Heart left ventricle (tissue), 16 donors: ENCODE results near the gene HK2. TPM values are rescaled to one million over a fixed set of nuclear protein-coding genes. Genes with fewer than 3 reads are reported as not detected.

Source experiments
- ATAC-seq, 4 donors: fragments of 200-7000 bp; cut with Tn5 transposase; one replicate each; pipeline ENCODE4 v1.9.1; 2020 to 2022; ENCODE audit warnings: moderate library complexity in 4 of 4, mild to moderate bottlenecking in 3 of 4, moderate number of reproducible peaks in 1 of 4
- DNase-seq, 5 donors: peaks; one replicate each; pipeline ENCODE4 v3.0.0-alpha.2; 2020
- H3K27ac ChIP-seq, 12 donors: fragments of 200-600 bp; sonication (generic) in 4 of 12; one replicate each; pipeline versions ENCODE4 v1.5.0 to v1.8.0; 2016 to 2022; ENCODE audit warnings: mild to moderate bottlenecking in 2 of 12
- H3K27me3 ChIP-seq, 9 donors: fragments of 200-600 bp; sonication (generic) in 2 of 9; one replicate each; pipeline versions ENCODE4 v1.5.1 to v1.8.0; 2016 to 2022; ENCODE audit warnings: mild to moderate bottlenecking in 3 of 9
- H3K36me3 ChIP-seq, 9 donors: fragments of 200-600 bp; sonication (generic) in 2 of 9; one replicate each; pipeline versions ENCODE4 v1.5.0 to v1.8.0; 2018 to 2022; ENCODE audit warnings: mild to moderate bottlenecking in 2 of 9
- H3K4me1 ChIP-seq, 12 donors: fragments of 200-600 bp; sonication (generic) in 4 of 12; one replicate each; pipeline versions ENCODE4 v1.5.0 to v1.8.0; 2016 to 2022; ENCODE audit warnings: mild to moderate bottlenecking in 3 of 12
- H3K4me3 ChIP-seq, 12 donors: fragments of 200-600 bp; sonication (generic) in 4 of 12; one replicate each; pipeline versions ENCODE4 v1.5.0 to v1.8.0; 2017 to 2022; ENCODE audit warnings: mild to moderate bottlenecking in 9 of 12, moderate library complexity in 4 of 12
- H3K9me3 ChIP-seq, 12 donors: fragments of 200-600 bp; sonication (generic) in 4 of 12; one replicate each; pipeline versions ENCODE4 v1.5.0 to v1.8.0; 2016 to 2022; ENCODE audit warnings: mild to moderate bottlenecking in 1 of 12
- POLR2A ChIP-seq, 2 donors: fragments of 450-650 bp; IDR thresholded peaks; one replicate each; pipeline ENCODE4 v1.6.1; 2017; ENCODE audit warnings: antibody characterized with exemption in 2 of 2, mild to moderate bottlenecking in 2 of 2, moderate library complexity in 2 of 2
- WGBS, 4 donors: extraction: QIAGEN DNeasy Blood & Tissue Kit in 2 of 4; methylation state at CpG; one replicate each; pipeline versions ENCODE4 v1.1.5 to v1.1.7; 2013 to 2018; 5-methylcytosine and 5-hydroxymethylcytosine counted together
- intact Hi-C, 10 donors: fragments of 100-400 bp; cut with DNase I; formaldehyde crosslinking; loops; one replicate each; pipeline versions ENCODE4 v1.11.1 to v1.14.2; 2022
- polyA plus RNA-seq, 2 donors: library from polyadenylated mRNA; stranded (reverse); fragments of 200-250 nt; gene quantifications; one replicate each; pipeline ENCODE4 v1.2.3, GENCODE V29; 2013
- total RNA-seq, 9 donors: library from RNA; depleted of rRNA in 2 of 9; stranded (reverse); fragments of >200 nt in 2 of 9; fragmentation: NEBNext Ultra II Directional in 3 of 9; extraction: Animal tissue kit (Norgen Biotek cat#: 25700) in 3 of 9; gene quantifications; one replicate each; pipeline versions ENCODE4 v1.1.0 to v1.2.4, GENCODE V29; 2016 to 2023
- TF ChIP-seq, protein P1 (sequence below), 12 donors: fragments of 200-600 bp; sonication (generic) in 4 of 12; IDR thresholded peaks; one replicate each; pipeline versions ENCODE4 v1.5.0 to v1.8.0; 2018 to 2022; ENCODE audit warnings: antibody characterized with exemption in 12 of 12, mild to moderate bottlenecking in 5 of 12
- donor health status: ischemic (EF 13 %, LVEDD 7.1; RV severe dilation, severe dysfunction).
- donor health status: healthy with polysubstance abuse.
- donor health status: DM: no; HTN: yes; CAD: no.
- donor health status: DM: no; HTN: no; CAD: no.
- donor health status: ischemic (EF 25% LVEDD 6.9; RV normal size, moderate dysfunction).
- donor health status: ischemic (EF 25% LVEDD 5.7; RV mildly dilated, moderate dysfunction).
- donor health status: healthy.
- donor health status: DM: yes; HTN: yes; CAD: no.
- donor health status: ischemic (EF 35%, LVEDD 5.7; RV mildly dilated, moderate dysfunction).
- donor health status: nonischemic (EF 11% LVEDD 7.7; RV severe dilation, severe dysfunction).
- donor health status: DM: yes; HTN: yes; CAD: no.
- donor health status: PGD.
- donor health status: ischemic (EF 29% LVEDD 5.4; RV normal size, mild dysfunction).
- donor health status: nonischemic (EF 23%, LVEDD 6.1; RV moderate dilation, normal function).

Gene HK2
- total and polyA plus RNA-seq, 11 donors: 1.9 to 31.5 (median 16.3) TPM

DNA sequence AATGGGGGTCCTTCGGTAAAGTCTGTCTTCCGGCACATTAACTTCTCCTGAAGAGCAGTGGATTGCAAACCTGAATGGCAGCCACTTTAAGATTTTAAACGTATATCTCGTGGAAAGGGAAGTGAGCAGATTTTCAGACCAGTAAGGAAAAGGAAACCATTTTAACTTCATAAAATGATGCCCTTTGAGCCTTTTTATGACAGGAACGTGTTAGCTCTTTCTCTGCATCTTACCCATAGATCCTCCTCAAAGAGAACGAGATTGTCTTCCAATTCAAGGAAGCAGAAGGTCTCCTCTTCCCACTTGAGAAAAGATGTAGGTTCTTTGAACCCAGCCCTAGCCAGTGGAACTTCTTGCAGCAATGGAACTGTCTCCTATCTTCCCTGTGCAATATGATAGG, 35.6 kb downstream of the HK2 start:
- Histone ChIP-seq H3K36me3 (peaks cover 0 to 5% (median 0%) of the 10 kb centered on the region in 9 donors), H3K4me3 (no peak overlapping the region), H3K4me1 (peaks cover 0 to 46% (median 9%) of the 10 kb centered on the region in 12 donors), H3K9me3 (no peaks in the 10 kb centered on the region), H3K27me3 (no peaks in the 10 kb centered on the region), H3K27ac (peak overlapping the region in 1 of 12 donors; percentile 6)
- ATAC-seq: no peak
- TF ChIP-seq POLR2A (IDR thresholded peaks at IDR 0.05): no peak
- TF ChIP-seq, protein P1, sequence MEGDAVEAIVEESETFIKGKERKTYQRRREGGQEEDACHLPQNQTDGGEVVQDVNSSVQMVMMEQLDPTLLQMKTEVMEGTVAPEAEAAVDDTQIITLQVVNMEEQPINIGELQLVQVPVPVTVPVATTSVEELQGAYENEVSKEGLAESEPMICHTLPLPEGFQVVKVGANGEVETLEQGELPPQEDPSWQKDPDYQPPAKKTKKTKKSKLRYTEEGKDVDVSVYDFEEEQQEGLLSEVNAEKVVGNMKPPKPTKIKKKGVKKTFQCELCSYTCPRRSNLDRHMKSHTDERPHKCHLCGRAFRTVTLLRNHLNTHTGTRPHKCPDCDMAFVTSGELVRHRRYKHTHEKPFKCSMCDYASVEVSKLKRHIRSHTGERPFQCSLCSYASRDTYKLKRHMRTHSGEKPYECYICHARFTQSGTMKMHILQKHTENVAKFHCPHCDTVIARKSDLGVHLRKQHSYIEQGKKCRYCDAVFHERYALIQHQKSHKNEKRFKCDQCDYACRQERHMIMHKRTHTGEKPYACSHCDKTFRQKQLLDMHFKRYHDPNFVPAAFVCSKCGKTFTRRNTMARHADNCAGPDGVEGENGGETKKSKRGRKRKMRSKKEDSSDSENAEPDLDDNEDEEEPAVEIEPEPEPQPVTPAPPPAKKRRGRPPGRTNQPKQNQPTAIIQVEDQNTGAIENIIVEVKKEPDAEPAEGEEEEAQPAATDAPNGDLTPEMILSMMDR (IDR thresholded peaks at IDR 0.05): no peak
- DNase-seq: no peak
- whole genome bisulfite sequencing, 4 donors: 79 to 87% (median 82%) methylated on average over 6 of the region's 6 CpGs
- intact Hi-C loops: no loop called here

DNA sequence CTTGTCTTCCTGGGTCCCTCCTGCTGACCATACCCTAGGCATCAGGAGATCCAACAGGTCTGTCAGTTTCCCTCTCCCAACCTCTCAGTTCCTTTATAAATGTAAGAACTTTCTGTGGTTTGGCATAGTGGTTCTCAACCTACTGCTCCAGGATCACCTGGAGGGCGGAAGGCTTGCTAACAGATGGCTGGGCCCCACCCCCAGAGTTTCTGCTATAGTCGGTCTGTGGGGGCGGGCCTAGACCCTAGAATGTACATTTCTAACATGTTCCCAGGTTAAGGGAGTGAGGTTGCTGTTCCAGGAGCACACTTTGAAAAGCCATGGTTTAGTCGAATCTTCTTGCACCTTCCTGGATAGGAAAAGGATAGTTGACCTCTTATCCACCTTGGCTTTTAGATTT, 37.0 kb downstream of the HK2 start:
- intact Hi-C loops: loop anchor here in 4 of 10 donors (5.0 kb wide), 2 partner anchors 34 to 179 kb away; no protein-coding TSS in a partner anchor
- Histone ChIP-seq H3K4me1 (peaks cover 0 to 40% (median 9%) of the 10 kb centered on the region in 12 donors), H3K9me3 (no peaks in the 10 kb centered on the region), H3K27ac (no peak overlapping the region), H3K4me3 (no peak overlapping the region), H3K27me3 (no peaks in the 10 kb centered on the region), H3K36me3 (peaks cover 0 to 5% (median 0%) of the 10 kb centered on the region in 9 donors)
- TF ChIP-seq POLR2A (IDR thresholded peaks at IDR 0.05): no peak
- TF ChIP-seq, protein P1 (IDR thresholded peaks at IDR 0.05): no peak
- no peak for ATAC-seq
- 85 to 95% (median 91%) methylated on average over 2 to 4 of the region's 4 CpGs for WGBS, 4 donors
- no peak for DNase-seq

DNA sequence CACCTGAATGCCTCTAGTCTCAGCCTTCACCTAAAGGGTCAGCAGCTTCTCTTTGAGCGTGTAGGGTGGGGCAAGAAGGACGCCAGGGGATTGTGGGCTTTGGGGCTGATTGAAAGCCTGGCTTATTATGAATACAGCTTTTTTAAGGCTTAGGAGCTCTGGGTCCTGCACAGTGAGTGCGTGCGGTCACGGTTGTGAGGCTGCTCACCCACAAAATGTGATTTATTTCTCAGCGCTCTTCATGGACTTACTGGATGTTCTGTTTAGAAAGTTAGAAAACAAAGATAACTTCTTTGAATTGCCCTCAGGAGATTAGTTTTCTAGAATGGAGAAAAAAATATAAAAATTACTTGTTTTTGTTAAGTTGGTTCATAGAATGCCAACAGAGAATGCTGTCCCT, 37.5 kb downstream of the HK2 start:
- no peaks in the 10 kb centered on the region for H3K27me3 ChIP-seq
- H3K27ac ChIP-seq: no peak overlapping the region
- H3K9me3 ChIP-seq: no peaks in the 10 kb centered on the region
- WGBS, 4 donors: 90 to 95% (median 94%) methylated on average over 6 of the region's 6 CpGs
- TF ChIP-seq, protein P1 (IDR thresholded peaks at IDR 0.05): no peak
- TF ChIP-seq POLR2A (IDR thresholded peaks at IDR 0.05): no peak
- DNase-seq (no peak), ATAC-seq (no peak)
- peaks cover 0 to 5% (median 0%) of the 10 kb centered on the region in 9 donors for H3K36me3 ChIP-seq
- intact Hi-C loops: loop anchor here in 4 of 10 donors (5.0 kb wide), 2 partner anchors 34 to 179 kb away; no protein-coding TSS in a partner anchor
- peaks cover 0 to 43% (median 9%) of the 10 kb centered on the region in 12 donors for H3K4me1 ChIP-seq
- no peak overlapping the region for H3K4me3 ChIP-seq

DNA sequence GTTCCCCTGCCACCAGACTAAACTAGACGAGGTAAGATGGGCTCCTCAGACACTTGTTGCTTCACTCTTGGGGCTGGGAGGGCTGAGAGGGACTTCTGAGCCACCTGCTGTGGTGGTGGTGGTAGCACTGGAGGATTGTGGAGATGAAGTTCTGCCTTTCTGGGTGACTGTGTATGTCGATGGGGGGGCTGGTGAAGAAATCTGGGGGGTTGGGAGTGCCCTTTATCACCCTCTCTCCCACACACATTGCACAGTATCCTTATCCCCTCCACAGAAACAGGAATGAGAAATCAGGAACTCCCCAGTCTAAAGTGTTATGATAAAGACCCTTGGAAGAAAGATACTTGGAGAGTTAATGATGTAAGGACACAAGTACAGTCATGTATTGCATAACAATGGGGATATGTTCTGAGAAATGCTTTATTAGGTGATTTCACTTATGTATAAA, 38.5 kb downstream of the HK2 start:
- TF ChIP-seq POLR2A (IDR thresholded peaks at IDR 0.05): no peak
- TF ChIP-seq, protein P1 (IDR thresholded peaks at IDR 0.05): no peak
- H3K27ac ChIP-seq: no peak overlapping the region
- no peaks in the 10 kb centered on the region for H3K9me3 ChIP-seq
- peaks cover 0 to 42% (median 9%) of the 10 kb centered on the region in 12 donors for H3K4me1 ChIP-seq
- no peak overlapping the region for H3K4me3 ChIP-seq
- H3K36me3 ChIP-seq: peaks cover 0 to 13% (median 0%) of the 10 kb centered on the region in 9 donors
- DNase-seq: no peak
- WGBS, 4 donors: 52 to 77% (median 73%) methylated on average over 2 of the region's 2 CpGs
- no peaks in the 10 kb centered on the region for H3K27me3 ChIP-seq
- intact Hi-C loops: loop anchor here in 5 of 10 donors (2.0 to 5.0 kb wide), 3 partner anchors 35 to 180 kb away; no protein-coding TSS in a partner anchor
- no peak for ATAC-seq
